Neutrophil (primary cell): Measurements from ENCODE around the gene UST.

ENCODE experiments used
- H3K27ac ChIP-seq: fragments of 200-600 bp; sonication (generic); 2 replicates; pipeline ENCODE4 v1.5.1; 2016; ENCODE audit warnings: mild to moderate bottlenecking, moderate library complexity
- H3K27me3 ChIP-seq: fragments of 200-600 bp; sonication (generic); 2 replicates; pipeline ENCODE4 v1.6.0; 2016; ENCODE audit warnings: mild to moderate bottlenecking
- H3K36me3 ChIP-seq: fragments of 200-600 bp; sonication (generic); 2 replicates; pipeline ENCODE4 v1.5.1; 2017
- H3K4me1 ChIP-seq, 2 experiments: fragments of 200-600 bp in 1 of 2; sonication (generic) in 1 of 2; 1 replicate in 1 of 2; 2 replicates in 1 of 2; pipeline versions ENCODE4 v1.5.1 to v1.6.1; 2013 to 2016; ENCODE audit warnings: low read depth in 1 of 2, low read length in 1 of 2, mild to moderate bottlenecking in 1 of 2, moderate library complexity in 1 of 2; ENCODE audit not compliant: control insufficient read depth in 1 of 2, insufficient read depth in 1 of 2
- H3K4me3 ChIP-seq, 2 experiments: fragments of 200-600 bp in 1 of 2; sonication (generic) in 1 of 2; 1 replicate in 1 of 2; 2 replicates in 1 of 2; pipeline ENCODE4 v1.5.1; 2013 to 2016; ENCODE audit warnings: low read depth in 1 of 2, low read length in 1 of 2, mild to moderate bottlenecking in 1 of 2, moderate library complexity in 1 of 2
- H3K9me3 ChIP-seq: fragments of 200-600 bp; sonication (generic); 2 replicates; pipeline ENCODE4 v1.5.1; 2016
- CTCF ChIP-seq: fragments of 200-600 bp; sonication (generic); IDR thresholded peaks from 2 replicates; pipeline ENCODE4 v1.5.1; 2016; ENCODE audit warnings: antibody characterized with exemption

UST gene

GRCh38 chr6:148887181-148887580 is 140.4 kb downstream of the UST start:
- H3K36me3 ChIP-seq, result no peaks in the 10 kb centered on the region
- H3K4me1 ChIP-seq, result no peaks in the 10 kb centered on the region
- no peaks in the 10 kb centered on the region for H3K27me3 ChIP-seq
- no peak overlapping the region for H3K4me3 ChIP-seq
- no peaks in the 10 kb centered on the region for H3K9me3 ChIP-seq
- H3K27ac ChIP-seq, result no peak overlapping the region
- no peak for TF ChIP-seq CTCF

GRCh38 chr6:148888856-148889255 is 142.0 kb downstream of the UST start:
- no peaks in the 10 kb centered on the region for H3K4me1 ChIP-seq
- H3K4me3 ChIP-seq, result no peak overlapping the region
- no peak overlapping the region for H3K27ac ChIP-seq
- no peaks in the 10 kb centered on the region for H3K27me3 ChIP-seq
- no peak for TF ChIP-seq CTCF
- no peaks in the 10 kb centered on the region for H3K9me3 ChIP-seq
- H3K36me3 ChIP-seq, result no peaks in the 10 kb centered on the region

GRCh38 chr6:148890096-148890495 is 143.3 kb downstream of the UST start:
- no peaks in the 10 kb centered on the region for H3K27me3 ChIP-seq
- H3K4me3 ChIP-seq, result no peak overlapping the region
- no peak overlapping the region for H3K27ac ChIP-seq
- H3K9me3 ChIP-seq, result no peaks in the 10 kb centered on the region
- no peaks in the 10 kb centered on the region for H3K4me1 ChIP-seq
- no peak for TF ChIP-seq CTCF
- no peaks in the 10 kb centered on the region for H3K36me3 ChIP-seq

GRCh38 chr6:148890652-148891404 is 144.0 kb downstream of the UST start:
- Histone ChIP-seq H3K4me1 (no peaks in the 10 kb centered on the region), H3K27me3 (no peaks in the 10 kb centered on the region), H3K27ac (no peak overlapping the region), H3K4me3 (no peak overlapping the region), H3K9me3 (no peaks in the 10 kb centered on the region), H3K36me3 (no peaks in the 10 kb centered on the region)
- no peak for TF ChIP-seq CTCF

- Histone ChIP-seq H3K9me3 (no peaks in the 10 kb centered on the region), H3K27ac (no peak overlapping the region), H3K4me1 (no peaks in the 10 kb centered on the region), H3K27me3 (no peaks in the 10 kb centered on the region), H3K4me3 (no peak overlapping the region), H3K36me3 (no peaks in the 10 kb centered on the region)
- TF ChIP-seq CTCF, result no peak
Observed at GRCh38 chr6:148891405-148891783, 144.6 kb downstream of the UST start.
